Measurements from ENCODE around the gene NPAS2.

GRCh38 chr2:100814453-100814852, 5.5 kb upstream of the NPAS2 start:
- TF ChIP-seq CTCF (IDR thresholded peaks at IDR 0.05; ENCODE audit: low read length), result no peak
- TF ChIP-seq EZH2phosphoT487 (IDR thresholded peaks at IDR 0.05; ENCODE audit: low read length), result no peak
- TF ChIP-seq EZH2 (optimal IDR thresholded peaks at IDR 0.05; ENCODE audit: low read depth, low read length), result no peak

Measured in MM.1S (cell line).